GM20431 (cell line): ENCODE results near the gene TRPM2.
"Not testable (repeated sequence)": the region's sequence is repeated elsewhere in the genome, so short reads cannot be mapped to it uniquely, and the experiment has no call there.

Experiments
- in situ Hi-C: fragments of 300-500 bp; cut with MseI, MboI; formaldehyde crosslinking; loops from one replicate; pipeline ENCODE4 v1.15.0; 2020; ENCODE audit warnings: low sequenced_read_pairs; ENCODE audit not compliant: unreplicated experiment

The TRPM2 gene

GRCh38 chr21:44466996-44467858 lies 113.8 kb downstream of the TRPM2 start:
- in situ Hi-C loops: no loop called here

- in situ Hi-C loops: no loop called here
Measured at GRCh38 chr21:44467859-44468195, 114.4 kb downstream of the TRPM2 start.

GRCh38 chr21:44471341-44471740 lies 117.9 kb downstream of the TRPM2 start:
- in situ Hi-C loops: no loop called here

GRCh38 chr21:44471996-44472395 lies 118.6 kb downstream of the TRPM2 start:
- in situ Hi-C loops: no loop called here

GRCh38 chr21:44473915-44474555 lies 120.6 kb downstream of the TRPM2 start:
- in situ Hi-C loops: no loop called here

- in situ Hi-C loops: no loop called here
Measured at GRCh38 chr21:44475266-44475845, 121.9 kb downstream of the TRPM2 start.

- in situ Hi-C loops: no loop called here
Measured at GRCh38 chr21:44477131-44477530, 123.7 kb downstream of the TRPM2 start.

GRCh38 chr21:44477712-44478111 lies 124.3 kb downstream of the TRPM2 start:
- in situ Hi-C loops: no loop called here

- in situ Hi-C loops: no loop called here
Measured at GRCh38 chr21:44478124-44478800, 124.8 kb downstream of the TRPM2 start.

GRCh38 chr21:44478801-44479167 lies 125.4 kb downstream of the TRPM2 start:
- in situ Hi-C loops: no loop called here

GRCh38 chr21:44479556-44480199 lies 126.3 kb downstream of the TRPM2 start:
- in situ Hi-C loops: not testable (repeated sequence)

GRCh38 chr21:44480200-44481053 lies 127.0 kb downstream of the TRPM2 start:
- in situ Hi-C loops: no loop called here

GRCh38 chr21:44482581-44483287 lies 129.3 kb downstream of the TRPM2 start:
- in situ Hi-C loops: no loop called here

- in situ Hi-C loops: no loop called here
Measured at GRCh38 chr21:44483288-44484237, 130.1 kb downstream of the TRPM2 start.

GRCh38 chr21:44484498-44485253 lies 131.3 kb downstream of the TRPM2 start:
- in situ Hi-C loops: no loop called here

GRCh38 chr21:44485254-44485793 lies 131.9 kb downstream of the TRPM2 start:
- in situ Hi-C loops: no loop called here

GRCh38 chr21:44485796-44486195 lies 132.4 kb downstream of the TRPM2 start:
- in situ Hi-C loops: no loop called here
